Transverse colon (tissue), 4 donors: ENCODE results near the gene ONECUT2. TPM values are rescaled to one million over a fixed set of nuclear protein-coding genes. Genes with fewer than 3 reads are reported as not detected.

ENCODE experiments used
- DNase-seq: peaks from one replicate; pipeline ENCODE4 v3.0.0-alpha.2; 2019
- H3K27ac ChIP-seq, 4 donors: fragments of 200-600 bp; sonication (generic); 2 replicates each; pipeline ENCODE4 v1.5.1; 2016 to 2018; ENCODE audit warnings: inconsistent platforms in 4 of 4
- H3K27me3 ChIP-seq: fragments of 200-600 bp; sonication (generic); 2 replicates; pipeline ENCODE4 v1.5.1; 2017; ENCODE audit warnings: inconsistent platforms
- H3K36me3 ChIP-seq, 4 donors: fragments of 200-600 bp; sonication (generic); 2 replicates each; pipeline ENCODE4 v1.5.1; 2017 to 2019; ENCODE audit warnings: inconsistent platforms in 4 of 4
- H3K4me1 ChIP-seq, 4 donors: fragments of 200-600 bp; sonication (generic); 2 replicates each; pipeline ENCODE4 v1.5.1; 2017 to 2020; ENCODE audit warnings: inconsistent platforms in 4 of 4
- H3K4me3 ChIP-seq, 4 donors: fragments of 200-600 bp; sonication (generic); 1 replicate in 1 of 4; 2 replicates in 3 of 4; pipeline versions ENCODE4 v1.5.1 to v1.6.1; 2017 to 2019; ENCODE audit warnings: inconsistent platforms in 4 of 4
- H3K9me3 ChIP-seq, 2 donors: fragments of 200-600 bp; sonication (generic); 2 replicates each; pipeline ENCODE4 v1.5.1; 2017 to 2019; ENCODE audit warnings: inconsistent platforms in 2 of 2
- CTCF ChIP-seq, 5 experiments: fragments of 200-600 bp in 3 of 5; fragments of 450-650 bp in 2 of 5; sonication (generic) in 3 of 5; IDR thresholded peaks; 1 replicate in 2 of 5; 2 replicates in 3 of 5; pipeline ENCODE4 v1.5.1; 2016 to 2017; ENCODE audit warnings: antibody characterized with exemption in 5 of 5, inconsistent platforms in 3 of 5, mild to moderate bottlenecking in 2 of 5, moderate library complexity in 1 of 5
- EP300 ChIP-seq: sonication (generic); formaldehyde crosslinking; IDR thresholded peaks from one replicate; pipeline ENCODE4 v1.6.1; 2017; ENCODE audit warnings: antibody characterized with exemption, low read depth
- POLR2A ChIP-seq: fragments of 450-650 bp; IDR thresholded peaks from one replicate; pipeline ENCODE4 v1.6.1; 2016; ENCODE audit warnings: antibody characterized with exemption, mild to moderate bottlenecking, moderate library complexity
- POLR2AphosphoS5 ChIP-seq, 3 donors: sonication (generic); formaldehyde crosslinking; IDR thresholded peaks; one replicate each; pipeline ENCODE4 v1.6.1; 2016; ENCODE audit warnings: antibody characterized with exemption in 3 of 3
- WGBS, 2 donors: methylation state at CpG; one replicate each; pipeline ENCODE4 v1.1.5; 2018; ENCODE audit warnings: low coverage in 1 of 2; 5-methylcytosine and 5-hydroxymethylcytosine counted together
- in situ Hi-C, 4 donors: fragments of 200-750 bp; cut with MboI; loops; one replicate each; pipeline versions ENCODE4 v1.15.0 to v1.15.1; 2017; ENCODE audit warnings: low sequenced_read_pairs in 3 of 4, low pct_ligation_motif_present in 1 of 4, low pct_unique_long_range_greater_than_20kb in 1 of 4
- intact Hi-C: fragments of 100-400 bp; cut with DNase I; formaldehyde crosslinking; loops from one replicate; pipeline ENCODE4 v1.15.1; 2023; ENCODE audit warnings: low total_unique reads
- total RNA-seq, 4 donors: library from RNA; depleted of rRNA; stranded (reverse); fragments of >200 nt; gene quantifications; one replicate each; pipeline ENCODE4 v1.1.0, GENCODE V29; 2016

ONECUT2 gene
- total RNA-seq, 4 donors from 2014 or later, result 0.14 to 0.48 TPM; not detected in 2

GRCh38 chr18:57432751-57433400 lies 2.3 kb upstream of the ONECUT2 start:
- Histone ChIP-seq H3K4me1 (peaks cover under 1 to 46% (median 30%) of the 10 kb centered on the region in 4 donors), H3K4me3 (no peak overlapping the region), H3K27ac (no peak overlapping the region), H3K9me3 (no peaks in the 10 kb centered on the region), H3K36me3 (no peaks in the 10 kb centered on the region), H3K27me3 (peaks cover 94% of the 10 kb centered on the region)
- no peak for DNase-seq
- intact Hi-C loops, result no loop called here
- WGBS, 2 donors, result 7 to 17% methylated on average over 8 to 9 of the region's 9 CpGs
- TF ChIP-seq POLR2A, result no peak
- in situ Hi-C loops, result no loop called here

GRCh38 chr18:57433482-57433881 lies 1.7 kb upstream of the ONECUT2 start:
- peaks cover 94% of the 10 kb centered on the region for H3K27me3 ChIP-seq
- no peak for TF ChIP-seq EP300
- TF ChIP-seq CTCF (IDR thresholded peaks at IDR 0.05), result no peak
- no peak for TF ChIP-seq POLR2AphosphoS5 (IDR thresholded peaks at IDR 0.05)
- no peak for TF ChIP-seq POLR2A
- 1 to 5% methylated on average over 6 of the region's 6 CpGs for WGBS, 2 donors
- no peak overlapping the region for H3K27ac ChIP-seq
- in situ Hi-C loops (no loop called here), intact Hi-C loops (no loop called here)
- H3K9me3 ChIP-seq, result no peaks in the 10 kb centered on the region
- no peaks in the 10 kb centered on the region for H3K36me3 ChIP-seq
- no peak overlapping the region for H3K4me3 ChIP-seq
- no peak for DNase-seq
- H3K4me1 ChIP-seq, result peaks cover 7 to 48% (median 30%) of the 10 kb centered on the region in 4 donors

- intact Hi-C loops, result no loop called here
- peak overlapping the region in 3 of 4 donors; percentile 37 to 59 (median 47) for H3K4me3 ChIP-seq
- peaks cover 94% of the 10 kb centered on the region for H3K27me3 ChIP-seq
- in situ Hi-C loops, result no loop called here
- no peaks in the 10 kb centered on the region for H3K9me3 ChIP-seq
- no peak for DNase-seq
- peaks cover 8 to 54% (median 32%) of the 10 kb centered on the region in 4 donors for H3K4me1 ChIP-seq
- 5 to 8% methylated on average over 2 to 25 of the region's 25 CpGs for WGBS, 2 donors
- H3K36me3 ChIP-seq, result no peaks in the 10 kb centered on the region
- TF ChIP-seq POLR2A (no peak), EP300 (no peak), CTCF (IDR thresholded peaks at IDR 0.05) (no peak), POLR2AphosphoS5 (IDR thresholded peaks at IDR 0.05) (no peak)
- no peak overlapping the region for H3K27ac ChIP-seq
Observed at GRCh38 chr18:57433934-57434535, 1.1 kb upstream of the ONECUT2 start.

DNA sequence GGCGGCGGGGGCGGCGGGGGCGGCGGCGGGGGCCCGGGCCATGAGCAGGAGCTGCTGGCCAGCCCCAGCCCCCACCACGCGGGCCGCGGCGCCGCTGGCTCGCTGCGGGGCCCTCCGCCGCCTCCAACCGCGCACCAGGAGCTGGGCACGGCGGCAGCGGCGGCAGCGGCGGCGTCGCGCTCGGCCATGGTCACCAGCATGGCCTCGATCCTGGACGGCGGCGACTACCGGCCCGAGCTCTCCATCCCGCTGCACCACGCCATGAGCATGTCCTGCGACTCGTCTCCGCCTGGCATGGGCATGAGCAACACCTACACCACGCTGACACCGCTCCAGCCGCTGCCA lies 644 bp downstream of the ONECUT2 start:
- Histone ChIP-seq H3K4me3 (peak overlapping the region in 1 of 4 donors; percentile 59), H3K4me1 (peaks cover 8 to 61% (median 38%) of the 10 kb centered on the region in 4 donors), H3K27ac (no peak overlapping the region), H3K27me3 (peaks cover 94% of the 10 kb centered on the region), H3K9me3 (no peaks in the 10 kb centered on the region), H3K36me3 (no peaks in the 10 kb centered on the region)
- no peak for DNase-seq
- intact Hi-C loops, result no loop called here
- TF ChIP-seq POLR2AphosphoS5 (IDR thresholded peaks at IDR 0.05), result no peak
- TF ChIP-seq EP300, result no peak
- TF ChIP-seq CTCF (IDR thresholded peaks at IDR 0.05), result no peak
- no peak for TF ChIP-seq POLR2A
- in situ Hi-C loops, result no loop called here
- 18% methylated on average over 34 of the region's 44 CpGs; no CpG with 5 or more reads in 1 of the 2 donors for WGBS, 2 donors
